HG03575 (cell line): ENCODE data around the gene SFXN4.

ENCODE experiments used
- ATAC-seq: cut with Tn5 transposase; IDR thresholded peaks from one replicate; pipeline ENCODE4 v1.9.1; 2021; ENCODE audit not compliant: unreplicated experiment, insufficient number of reproducible peaks, low FRiP score; ENCODE audit errors: extremely low read depth

Gene SFXN4

DNA sequence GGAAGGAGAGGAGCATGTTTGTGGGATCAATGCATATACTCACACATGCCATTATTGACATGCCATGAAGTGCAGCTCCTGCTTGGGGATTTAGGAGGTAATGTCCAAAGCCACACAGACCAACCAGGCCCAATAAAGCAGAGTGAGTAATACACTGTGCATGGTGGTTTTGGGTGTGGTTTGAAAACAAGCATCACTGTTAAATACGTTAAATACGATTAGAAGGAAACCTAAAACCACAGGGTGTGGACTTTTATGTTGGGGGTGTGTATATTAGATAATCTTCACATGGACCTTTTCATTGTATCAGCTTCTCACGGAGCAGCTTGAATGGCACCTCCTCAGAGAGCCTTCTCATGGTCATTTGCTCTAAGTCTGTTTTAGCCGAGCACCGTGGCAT, 74.5 kb downstream of the SFXN4 start:
- ATAC-seq = no peak
